H1 (cell line): ENCODE data around the gene ITPR1. TPM values are rescaled to one million over a fixed set of nuclear protein-coding genes. Genes with fewer than 3 reads are reported as not detected.

Source experiments
- CTCF ChIA-PET: fragments of 300-600 bp; sonication (Branson Sonifier 250); formaldehyde crosslinking; loops from one replicate; lab custom pipeline; 2021; ENCODE audit not compliant: partially characterized antibody; lab: Charles Lee
- POLR2A ChIA-PET: fragments of 300-600 bp; sonication (Branson Sonifier 250); formaldehyde crosslinking; loops from one replicate; lab custom pipeline; 2021; ENCODE audit warnings: inconsistent platforms; ENCODE audit not compliant: partially characterized antibody; lab: Charles Lee
- DNase-seq, 2 experiments: peaks; one replicate each; pipeline versions ENCODE4 v3.0.0 to v3.0.0-alpha.2; 2010 to 2022; ENCODE audit warnings: low spot score in 2 of 2, low read depth in 1 of 2, mixed read lengths in 1 of 2
- FAIRE-seq: peaks from 2 replicates; lab custom pipeline; 2011; peaks lifted over from hg19 to GRCh38; lab: Jason Lieb, UNC
- H2AFZ ChIP-seq: 2 replicates; pipeline ENCODE4 v1.8.1; 2012; ENCODE audit warnings: low read length, inconsistent platforms
- H2AK5ac ChIP-seq: 2 replicates; pipeline ENCODE4 v1.6.1; 2013; ENCODE audit warnings: low read depth, low read length
- H2BK120ac ChIP-seq: replicated peaks from 2 replicates; pipeline ENCODE3; 2013; ENCODE audit warnings: low read depth, low read length, inconsistent platforms
- H2BK12ac ChIP-seq: 2 replicates; pipeline ENCODE4 v1.6.1; 2013; ENCODE audit warnings: low read depth, low read length
- H2BK15ac ChIP-seq: 2 replicates; pipeline ENCODE4 v1.6.1; 2013; ENCODE audit warnings: low read length
- H2BK20ac ChIP-seq: 2 replicates; pipeline ENCODE4 v1.6.1; 2013; ENCODE audit warnings: low read length
- H2BK5ac ChIP-seq: 2 replicates; pipeline ENCODE4 v1.6.1; 2013; ENCODE audit warnings: low read depth, low read length
- H3K14ac ChIP-seq: 2 replicates; pipeline ENCODE4 v1.6.1; 2013; ENCODE audit warnings: inconsistent platforms; ENCODE audit not compliant: insufficient read length
- H3K18ac ChIP-seq: 2 replicates; pipeline ENCODE4 v1.6.1; 2013; ENCODE audit warnings: low read length; ENCODE audit errors: extremely low read depth
- H3K23ac ChIP-seq: 2 replicates; pipeline ENCODE4 v1.6.1; 2013; ENCODE audit warnings: inconsistent platforms; ENCODE audit not compliant: insufficient read length
- H3K23me2 ChIP-seq: 2 replicates; pipeline ENCODE4 v1.6.1; 2013; ENCODE audit warnings: low read depth, low read length
- H3K27ac ChIP-seq: 2 replicates; pipeline ENCODE4 v1.6.1; 2011; ENCODE audit warnings: low read depth, low read length, inconsistent platforms
- H3K27me3 ChIP-seq, 4 experiments: replicated peaks in 1 of 4; 1 replicate in 1 of 4; 2 replicates in 3 of 4; pipeline versions ENCODE4 v1.6.1 to v1.8.1; 2011 to 2013; ENCODE audit warnings: low read length in 3 of 4, mild to moderate bottlenecking in 3 of 4, inconsistent platforms in 2 of 4, mixed read lengths in 2 of 4, moderate library complexity in 1 of 4; ENCODE audit not compliant: control insufficient read depth in 3 of 4, insufficient read depth in 3 of 4; ENCODE audit errors: extremely low read depth in 1 of 4
- H3K36me3 ChIP-seq, 4 experiments: 2 replicates each; pipeline versions ENCODE4 v1.6.1 to v1.8.1; 2011 to 2013; ENCODE audit warnings: mild to moderate bottlenecking in 4 of 4, low read length in 3 of 4, moderate library complexity in 2 of 4, control low read depth in 1 of 4, inconsistent platforms in 1 of 4; ENCODE audit not compliant: insufficient read depth in 4 of 4, control insufficient read depth in 2 of 4
- H3K4ac ChIP-seq: replicated peaks from 2 replicates; pipeline ENCODE3; 2013; ENCODE audit warnings: low read length, low read depth, mixed read lengths, inconsistent platforms; ENCODE audit not compliant: insufficient read length
- H3K4me1 ChIP-seq, 4 experiments: replicated peaks in 1 of 4; 1 replicate in 1 of 4; 2 replicates in 3 of 4; pipeline versions ENCODE4 v1.6.1 to v1.8.1; 2011 to 2013; ENCODE audit warnings: low read length in 3 of 4, inconsistent platforms in 2 of 4, mixed read lengths in 1 of 4; ENCODE audit not compliant: insufficient read depth in 4 of 4, control insufficient read depth in 3 of 4
- H3K4me2 ChIP-seq, 2 experiments: 2 replicates each; pipeline versions ENCODE4 v1.6.1 to v1.8.1; 2011 to 2013; ENCODE audit warnings: low read depth in 2 of 2, low read length in 2 of 2, control low read depth in 1 of 2, inconsistent platforms in 1 of 2, mild to moderate bottlenecking in 1 of 2; ENCODE audit not compliant: insufficient read depth in 1 of 2
- H3K4me3 ChIP-seq, 4 experiments: fragments of 200-600, 300-600 bp in 1 of 4; sonication (generic), shearing (Covaris generic), sonication (Bioruptor Twin) in 1 of 4; 2 replicates each; pipeline versions ENCODE4 v1.5.1 to v1.8.1; 2011 to 2016; ENCODE audit warnings: low read length in 4 of 4, low read depth in 3 of 4, control low read depth in 2 of 4, inconsistent platforms in 2 of 4, mild to moderate bottlenecking in 2 of 4, mixed read lengths in 1 of 4, moderate library complexity in 1 of 4; ENCODE audit not compliant: insufficient read depth in 2 of 4; ENCODE audit errors: extremely low read depth in 1 of 4
- H3K56ac ChIP-seq: replicated peaks from 2 replicates; pipeline ENCODE3; 2013; ENCODE audit warnings: low read depth, mild to moderate bottlenecking, mixed read lengths, low read length, inconsistent platforms; ENCODE audit not compliant: insufficient read length
- H3K79me1 ChIP-seq: 2 replicates; pipeline ENCODE4 v1.6.1; 2013; ENCODE audit warnings: low read depth, low read length, control low read depth
- H3K79me2 ChIP-seq, 2 experiments: 2 replicates each; pipeline versions ENCODE4 v1.6.1 to v1.8.1; 2012 to 2013; ENCODE audit warnings: low read length in 2 of 2, mild to moderate bottlenecking in 2 of 2, inconsistent platforms in 1 of 2; ENCODE audit not compliant: insufficient read depth in 2 of 2, control insufficient read depth in 1 of 2
- H3K9ac ChIP-seq, 4 experiments: replicated peaks in 1 of 4; 1 replicate in 1 of 4; 2 replicates in 3 of 4; pipeline versions ENCODE4 v1.6.1 to v1.8.1; 2011 to 2013; ENCODE audit warnings: low read depth in 3 of 4, low read length in 3 of 4, control low read depth in 2 of 4, mild to moderate bottlenecking in 2 of 4, moderate library complexity in 2 of 4, inconsistent platforms in 1 of 4; ENCODE audit errors: extremely low read depth in 1 of 4
- H3K9me3 ChIP-seq, 2 experiments: 2 replicates each; pipeline versions ENCODE4 v1.6.1 to v1.8.1; 2012 to 2013; ENCODE audit warnings: mild to moderate bottlenecking in 2 of 2, moderate library complexity in 2 of 2, control low read depth in 1 of 2, inconsistent platforms in 1 of 2, low read depth in 1 of 2, low read length in 1 of 2, mixed read lengths in 1 of 2; ENCODE audit not compliant: insufficient read depth in 2 of 2
- H4K20me1 ChIP-seq, 2 experiments: replicated peaks in 1 of 2; 2 replicates each; pipeline versions ENCODE3 to v1.8.1; 2011 to 2013; ENCODE audit warnings: inconsistent platforms in 2 of 2, low read length in 2 of 2, mild to moderate bottlenecking in 1 of 2; ENCODE audit not compliant: insufficient read depth in 2 of 2, control insufficient read depth in 1 of 2
- H4K5ac ChIP-seq: 2 replicates; pipeline ENCODE4 v1.6.1; 2013; ENCODE audit warnings: low read length, low read depth, mixed read lengths, inconsistent platforms; ENCODE audit not compliant: insufficient read length
- H4K8ac ChIP-seq: 2 replicates; pipeline ENCODE4 v1.8.0; 2013; ENCODE audit warnings: mild to moderate bottlenecking, moderate library complexity, low read length, inconsistent platforms; ENCODE audit not compliant: insufficient read depth; ENCODE audit errors: extremely low read depth
- H4K91ac ChIP-seq: replicated peaks from 2 replicates; pipeline ENCODE3; 2013; ENCODE audit warnings: low read length, mixed read lengths, inconsistent platforms; ENCODE audit not compliant: insufficient read length
- CBX8 ChIP-seq: fragments of 300-800, 300-1000 bp; sonication (generic); IDR thresholded peaks from 2 replicates; pipeline ENCODE4 v1.7.1; 2016; ENCODE audit warnings: low read depth, low read length, borderline replicate concordance
- EGR1 ChIP-seq: IDR thresholded peaks from 2 replicates; pipeline ENCODE4 v1.6.1; 2011; ENCODE audit warnings: low read depth, low read length, borderline replicate concordance
- EP300 ChIP-seq, 2 experiments: IDR thresholded peaks; 1 replicate in 1 of 2; 2 replicates in 1 of 2; pipeline ENCODE4 v1.6.1; 2011 to 2012; ENCODE audit warnings: low read depth in 2 of 2, low read length in 2 of 2, mild to moderate bottlenecking in 2 of 2, borderline replicate concordance in 1 of 2, inconsistent platforms in 1 of 2, moderate library complexity in 1 of 2
- GTF2F1 ChIP-seq: IDR thresholded peaks from 2 replicates; pipeline ENCODE4 v1.6.1; 2012; ENCODE audit warnings: low read depth, low read length, improper control_type of control experiment, borderline replicate concordance
- PHF8 ChIP-seq: fragments of 200-600 bp; sonication (generic); conservative IDR thresholded peaks from 2 replicates; pipeline ENCODE4 v1.7.1; 2012; ENCODE audit warnings: low read depth, mild to moderate bottlenecking, inconsistent platforms, low read length, moderate library complexity
- TAF1 ChIP-seq: IDR thresholded peaks from 2 replicates; pipeline ENCODE4 v1.6.1; 2011; ENCODE audit warnings: mild to moderate bottlenecking, low read depth, low read length
- WGBS, 2 experiments: shearing (Covaris generic) in 1 of 2; methylation state at CpG; one replicate each; pipeline versions ENCODE4 v1.1.6 to v1.1.7; 2013 to 2015; ENCODE audit warnings: low lambda C conversion rate in 2 of 2, mixed read lengths in 2 of 2, inconsistent platforms in 1 of 2, low coverage in 1 of 2, missing lambda C conversion rate in 1 of 2; ENCODE audit not compliant: insufficient replicate concordance in 2 of 2, insufficient coverage in 1 of 2, insufficient read length in 1 of 2; ENCODE audit errors: extremely low coverage in 1 of 2, missing lambda C conversion rate in 1 of 2; 5-methylcytosine and 5-hydroxymethylcytosine counted together
- polyA plus RNA-seq, 7 experiments: library from polyadenylated mRNA; depleted of rRNA in 3 of 7; stranded (reverse) in 5 of 7; unstranded in 2 of 7; fragments of >200 nt in 5 of 7; fragments of 200-250 nt in 2 of 7; gene quantifications; 1 replicate in 5 of 7; 2 replicates in 1 of 7; 4 replicates in 1 of 7; pipeline versions ENCODE4 v1.2.1 to v1.2.3, GENCODE V29; 2011 to 2013; ENCODE audit warnings: missing spikeins in 2 of 7, mixed read lengths in 2 of 7
- total RNA-seq: library from RNA; stranded (reverse); fragmentation: NEBNext Ultra II Directional; extraction: Animal tissue kit (Norgen Biotek cat#: 25700); gene quantifications from 2 replicates; pipeline ENCODE4 v1.2.1, GENCODE V29; 2021

Gene ITPR1
- total and polyA plus RNA-seq, 2 of the 8 experiments (the other 6 are each of a cell fraction or from before 2014, with no cell fraction given) = 2.5 to 16.3 TPM

GRCh38 chr3:4856986-4857385 lies 363.8 kb downstream of the ITPR1 start:
- H4K5ac ChIP-seq = no peak overlapping the region
- H3K27ac ChIP-seq = no peak overlapping the region
- no peak overlapping the region for H2BK15ac ChIP-seq
- H3K4me3 ChIP-seq = no peak overlapping the region
- no peaks in the 10 kb centered on the region for H3K4me1 ChIP-seq
- H3K36me3 ChIP-seq = no peaks in the 10 kb centered on the region
- TF ChIP-seq TAF1 (no peak), GTF2F1 (no peak), CBX8 (no peak), PHF8 (no peak), EP300 (IDR thresholded peaks at IDR 0.05; ENCODE audit: borderline replicate concordance in 1 of 2, low read depth in 2 of 2, low read length in 2 of 2) (no peak), EGR1 (no peak)
- no peaks in the 10 kb centered on the region for H3K23me2 ChIP-seq
- no peak overlapping the region for H2BK20ac ChIP-seq
- no peak overlapping the region for H2BK120ac ChIP-seq
- WGBS, 2 experiments = 91% methylated on average over 5 of the region's 5 CpGs; no CpG with 5 or more reads in 1 of the 2 experiments
- H3K14ac ChIP-seq = no peak overlapping the region
- H3K4me2 ChIP-seq = no peak overlapping the region
- H3K4ac ChIP-seq = no peak overlapping the region
- H3K23ac ChIP-seq = no peak overlapping the region
- no peak overlapping the region for H2BK5ac ChIP-seq
- no peak overlapping the region for H2BK12ac ChIP-seq
- no peaks in the 10 kb centered on the region for H3K27me3 ChIP-seq
- POLR2A ChIA-PET = no interaction called here
- H3K9me3 ChIP-seq = 0 out of 4 replicates have a peak, but pooled peaks cover 0 to 2% of the 10 kb centered on the region in 2 experiments
- no peak overlapping the region for H2AFZ ChIP-seq
- H3K18ac ChIP-seq = no peak overlapping the region
- no peaks in the 10 kb centered on the region for H4K20me1 ChIP-seq
- H3K56ac ChIP-seq = no peak overlapping the region
- no peak overlapping the region for H4K91ac ChIP-seq
- CTCF ChIA-PET = no interaction called here
- H3K9ac ChIP-seq = no peak overlapping the region
- no peak for DNase-seq
- no peaks in the 10 kb centered on the region for H3K79me2 ChIP-seq
- H4K8ac ChIP-seq = no peak overlapping the region
- no peaks in the 10 kb centered on the region for H3K79me1 ChIP-seq
- no peak for FAIRE-seq
- H2AK5ac ChIP-seq = no peak overlapping the region
